ENCODE results near the gene CEP192.

- TF ChIP-seq, protein P1, sequence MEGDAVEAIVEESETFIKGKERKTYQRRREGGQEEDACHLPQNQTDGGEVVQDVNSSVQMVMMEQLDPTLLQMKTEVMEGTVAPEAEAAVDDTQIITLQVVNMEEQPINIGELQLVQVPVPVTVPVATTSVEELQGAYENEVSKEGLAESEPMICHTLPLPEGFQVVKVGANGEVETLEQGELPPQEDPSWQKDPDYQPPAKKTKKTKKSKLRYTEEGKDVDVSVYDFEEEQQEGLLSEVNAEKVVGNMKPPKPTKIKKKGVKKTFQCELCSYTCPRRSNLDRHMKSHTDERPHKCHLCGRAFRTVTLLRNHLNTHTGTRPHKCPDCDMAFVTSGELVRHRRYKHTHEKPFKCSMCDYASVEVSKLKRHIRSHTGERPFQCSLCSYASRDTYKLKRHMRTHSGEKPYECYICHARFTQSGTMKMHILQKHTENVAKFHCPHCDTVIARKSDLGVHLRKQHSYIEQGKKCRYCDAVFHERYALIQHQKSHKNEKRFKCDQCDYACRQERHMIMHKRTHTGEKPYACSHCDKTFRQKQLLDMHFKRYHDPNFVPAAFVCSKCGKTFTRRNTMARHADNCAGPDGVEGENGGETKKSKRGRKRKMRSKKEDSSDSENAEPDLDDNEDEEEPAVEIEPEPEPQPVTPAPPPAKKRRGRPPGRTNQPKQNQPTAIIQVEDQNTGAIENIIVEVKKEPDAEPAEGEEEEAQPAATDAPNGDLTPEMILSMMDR (IDR thresholded peaks at IDR 0.05) = no peak
- no peak for TF ChIP-seq EZH2phosphoT487 (IDR thresholded peaks at IDR 0.05)
These were observed 44.2 kb downstream of the CEP192 start for GRCh38 chr18:13035249-13035914.
